T follicular helper cell (primary cell): ENCODE data around the gene TBC1D2.
"Not testable (repeated sequence)": the region's sequence is repeated elsewhere in the genome, so short reads cannot be mapped to it uniquely, and the experiment has no call there.

Source experiments
- DNase-seq: peaks from one replicate; pipeline ENCODE4 v3.0.0-alpha.2; 2020; ENCODE audit warnings: low read depth
- total RNA-seq, 2 experiments: gene quantifications; one replicate each; lab custom pipeline; 2026; lab: John Stamatoyannopoulos, UW

Gene TBC1D2, protein sequence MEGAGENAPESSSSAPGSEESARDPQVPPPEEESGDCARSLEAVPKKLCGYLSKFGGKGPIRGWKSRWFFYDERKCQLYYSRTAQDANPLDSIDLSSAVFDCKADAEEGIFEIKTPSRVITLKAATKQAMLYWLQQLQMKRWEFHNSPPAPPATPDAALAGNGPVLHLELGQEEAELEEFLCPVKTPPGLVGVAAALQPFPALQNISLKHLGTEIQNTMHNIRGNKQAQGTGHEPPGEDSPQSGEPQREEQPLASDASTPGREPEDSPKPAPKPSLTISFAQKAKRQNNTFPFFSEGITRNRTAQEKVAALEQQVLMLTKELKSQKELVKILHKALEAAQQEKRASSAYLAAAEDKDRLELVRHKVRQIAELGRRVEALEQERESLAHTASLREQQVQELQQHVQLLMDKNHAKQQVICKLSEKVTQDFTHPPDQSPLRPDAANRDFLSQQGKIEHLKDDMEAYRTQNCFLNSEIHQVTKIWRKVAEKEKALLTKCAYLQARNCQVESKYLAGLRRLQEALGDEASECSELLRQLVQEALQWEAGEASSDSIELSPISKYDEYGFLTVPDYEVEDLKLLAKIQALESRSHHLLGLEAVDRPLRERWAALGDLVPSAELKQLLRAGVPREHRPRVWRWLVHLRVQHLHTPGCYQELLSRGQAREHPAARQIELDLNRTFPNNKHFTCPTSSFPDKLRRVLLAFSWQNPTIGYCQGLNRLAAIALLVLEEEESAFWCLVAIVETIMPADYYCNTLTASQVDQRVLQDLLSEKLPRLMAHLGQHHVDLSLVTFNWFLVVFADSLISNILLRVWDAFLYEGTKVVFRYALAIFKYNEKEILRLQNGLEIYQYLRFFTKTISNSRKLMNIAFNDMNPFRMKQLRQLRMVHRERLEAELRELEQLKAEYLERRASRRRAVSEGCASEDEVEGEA
- 6.5 to 14.2 reads per million in 2 experiments for total RNA-seq

DNA sequence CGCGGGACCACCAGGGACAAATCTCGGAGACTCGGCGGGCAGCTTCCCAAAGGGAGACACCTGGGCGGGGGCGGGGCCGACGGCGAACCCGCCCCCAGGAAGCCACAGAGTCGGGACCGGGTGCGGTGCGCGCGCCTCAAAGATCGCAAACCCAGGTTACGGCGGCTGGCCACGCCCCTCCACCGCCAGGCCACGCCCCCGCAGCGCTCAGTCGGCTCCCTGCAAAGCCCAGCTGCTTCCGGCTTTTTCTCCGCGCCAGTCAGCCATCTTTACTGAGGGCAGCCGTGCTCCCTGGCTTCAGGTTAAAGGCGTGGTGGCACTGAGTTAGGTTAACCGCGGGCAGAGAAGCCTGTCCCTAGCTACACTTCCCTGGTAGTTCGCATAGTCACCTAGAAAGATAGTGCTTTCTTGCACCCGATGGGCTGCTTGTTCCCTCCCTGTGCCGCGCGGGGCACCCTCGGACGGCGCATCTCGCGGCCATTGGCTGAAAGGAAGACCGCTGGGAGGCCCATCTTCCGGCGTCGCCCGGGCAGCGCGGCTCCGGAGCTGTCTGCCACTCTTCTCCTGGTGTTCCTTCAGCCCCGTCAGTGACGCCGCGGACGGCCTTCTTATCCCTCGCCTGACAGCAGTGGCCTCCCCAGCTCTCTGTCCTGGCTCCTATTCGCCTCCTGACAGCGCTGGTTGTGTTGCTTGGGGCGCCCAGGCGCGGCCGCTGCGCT is at the start of gene TBC1D2:
TSS of gene TBC1D2 (minus strand) at position 72 of the 719 bp plus-strand sequence. CDS start 108 bp downstream, outside the sequence.
- peak; percentile 95 for DNase-seq

DNA sequence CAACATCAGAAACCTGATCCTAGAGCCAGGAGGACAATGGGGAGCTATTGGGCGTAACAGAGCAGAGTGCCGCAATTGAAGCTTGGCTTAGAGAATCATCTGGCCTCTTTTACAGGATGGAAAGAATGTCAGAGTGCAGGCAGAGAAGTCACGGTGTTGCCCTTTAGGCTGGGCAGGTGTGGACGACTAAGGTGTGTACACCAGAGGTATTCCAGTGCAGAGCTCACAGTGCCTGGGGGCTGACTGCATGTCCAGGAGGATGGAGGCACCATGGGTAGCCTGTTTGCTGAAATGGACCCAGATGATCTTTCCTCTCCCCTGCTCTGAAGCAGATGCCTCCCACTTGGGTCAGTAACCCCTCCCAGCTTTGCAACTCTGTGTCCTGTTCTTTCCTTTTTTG is 48.9 kb upstream of the TBC1D2 start:
- no peak for DNase-seq

DNA sequence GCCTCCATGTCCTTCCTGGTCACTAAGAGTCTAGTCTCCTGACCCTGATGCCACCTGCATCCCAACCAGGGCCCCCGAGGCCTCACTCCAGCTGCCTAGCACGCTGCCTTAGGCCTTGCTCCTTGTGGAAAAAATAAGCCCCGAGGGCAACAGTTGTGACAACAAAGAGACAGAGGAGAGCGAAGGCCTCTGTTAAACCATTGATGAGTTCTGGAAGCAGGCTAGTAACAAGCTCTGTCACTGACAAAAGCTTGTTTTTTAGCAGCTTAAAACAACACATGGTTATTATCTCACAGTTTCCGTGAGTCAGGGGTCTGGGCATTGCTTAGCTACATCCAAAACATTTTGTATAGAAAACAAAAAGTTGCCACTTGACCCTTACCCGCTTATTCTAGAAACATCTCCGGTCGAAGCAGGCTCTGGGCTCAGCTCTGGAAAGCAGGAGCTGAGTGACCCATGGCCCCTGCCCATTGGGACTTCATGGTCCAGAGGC is 48.2 kb upstream of the TBC1D2 start:
- DNase-seq, result no peak

DNA sequence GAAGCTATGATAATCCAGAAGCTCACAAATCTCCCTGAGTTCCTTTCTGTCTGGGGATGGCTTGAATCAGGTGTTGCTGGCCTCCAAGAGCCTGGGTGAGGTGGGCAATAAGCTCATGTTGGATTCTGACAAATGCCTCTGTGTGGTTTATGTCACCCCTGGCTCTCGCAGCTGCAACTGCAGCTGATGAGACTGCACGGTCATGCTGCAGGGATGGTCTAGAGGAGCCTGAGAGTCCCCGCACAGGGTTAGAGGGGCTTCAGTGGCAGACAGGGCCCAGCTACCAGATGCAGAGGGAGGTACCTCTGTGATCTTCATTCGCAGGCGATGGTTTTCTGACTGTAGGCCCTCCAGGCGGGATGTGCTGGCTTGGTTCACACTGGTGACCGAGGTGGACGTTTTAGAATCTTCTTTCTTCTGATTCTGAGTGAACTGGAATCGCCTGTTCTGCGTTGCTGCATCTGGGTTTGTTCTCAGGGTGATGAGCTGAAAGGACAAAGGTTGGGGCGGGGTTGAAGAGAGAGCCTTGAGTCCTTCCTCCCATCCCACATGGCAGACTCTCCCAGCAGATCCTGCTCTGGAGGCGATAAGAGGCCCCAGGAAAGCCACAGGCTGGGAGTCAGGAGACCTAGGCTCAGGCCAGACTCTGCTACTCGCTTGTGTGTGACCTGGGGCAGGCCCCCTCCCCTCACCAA is 47.6 kb upstream of the TBC1D2 start:
- DNase-seq, result no peak

DNA sequence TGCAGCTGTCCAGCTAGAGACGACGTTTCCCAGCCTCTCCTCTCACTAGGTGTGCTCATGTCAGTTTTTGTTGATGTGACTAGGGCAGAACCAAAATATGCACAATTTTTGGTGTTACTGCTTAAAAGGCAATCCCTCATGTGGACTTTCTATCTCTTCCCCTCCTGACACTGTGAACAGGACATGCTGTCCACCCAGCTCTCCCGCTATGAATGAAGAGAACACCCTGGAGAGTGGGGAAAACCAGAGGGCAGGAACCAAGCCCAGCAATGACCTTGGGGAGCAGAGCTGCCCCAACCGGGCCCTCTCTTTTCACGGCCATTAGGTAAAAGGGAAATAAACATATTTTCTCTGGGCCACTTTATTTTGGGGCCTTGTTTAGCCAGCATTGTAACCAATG is 46.7 kb upstream of the TBC1D2 start:
- DNase-seq, result no peak

DNA sequence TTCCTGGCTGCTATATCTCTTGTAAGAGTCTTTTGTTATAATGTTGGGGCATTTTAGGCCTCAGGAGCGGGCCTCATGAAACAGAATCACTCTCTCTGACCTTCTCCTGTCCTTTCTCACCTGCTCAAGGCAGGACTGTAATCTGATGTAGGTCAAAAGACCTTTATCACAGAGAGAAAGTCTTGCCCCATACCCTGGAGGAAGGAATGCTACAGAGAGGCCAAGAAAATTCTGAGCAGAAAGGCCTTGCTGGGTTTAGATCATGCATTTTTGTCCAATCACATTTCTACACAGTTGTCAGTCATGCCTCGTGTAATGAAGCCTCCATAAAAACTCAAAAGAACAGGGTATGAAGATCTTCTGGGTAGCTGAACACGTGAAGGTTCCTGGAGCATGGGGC is 45.2 kb upstream of the TBC1D2 start:
- DNase-seq, result no peak

DNA sequence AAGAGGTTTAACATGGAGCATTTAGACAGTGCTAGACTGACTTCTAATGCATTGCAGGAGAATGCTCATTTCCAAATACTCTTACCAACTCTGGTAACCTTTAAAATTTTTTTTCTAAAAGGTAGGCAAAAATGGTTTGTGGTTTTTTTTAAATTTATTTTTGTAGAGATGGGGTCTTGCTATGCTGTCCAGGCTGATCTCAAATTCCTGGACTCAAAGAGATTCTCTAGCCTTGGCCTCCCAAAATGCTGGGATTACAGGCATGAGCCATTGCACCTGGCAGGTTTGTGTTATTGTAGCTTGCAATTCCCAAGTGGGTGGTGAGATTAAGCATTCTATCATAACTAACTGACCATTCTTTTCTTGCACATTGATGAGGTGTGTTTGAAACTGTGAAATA is 43.0 kb upstream of the TBC1D2 start:
- no peak for DNase-seq

DNA sequence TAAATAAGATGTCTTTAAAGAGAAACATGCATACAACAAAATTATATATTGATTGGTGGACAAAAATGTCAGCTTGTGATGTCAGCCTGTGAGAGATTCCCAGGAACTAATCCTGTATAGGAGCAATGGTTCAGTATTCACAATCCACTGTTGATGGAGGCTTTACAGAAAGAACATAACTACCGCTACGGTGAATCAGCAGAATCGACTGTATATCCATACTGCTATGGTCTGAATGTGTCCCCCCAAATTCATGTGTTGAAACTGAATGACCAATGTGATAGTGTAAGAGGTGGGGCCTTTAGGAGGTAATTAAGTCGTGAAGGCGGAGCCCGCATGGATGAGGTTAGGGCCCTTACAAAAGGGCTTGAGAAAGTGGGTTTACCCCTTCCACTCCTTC is 40.4 kb upstream of the TBC1D2 start:
- no peak for DNase-seq

DNA sequence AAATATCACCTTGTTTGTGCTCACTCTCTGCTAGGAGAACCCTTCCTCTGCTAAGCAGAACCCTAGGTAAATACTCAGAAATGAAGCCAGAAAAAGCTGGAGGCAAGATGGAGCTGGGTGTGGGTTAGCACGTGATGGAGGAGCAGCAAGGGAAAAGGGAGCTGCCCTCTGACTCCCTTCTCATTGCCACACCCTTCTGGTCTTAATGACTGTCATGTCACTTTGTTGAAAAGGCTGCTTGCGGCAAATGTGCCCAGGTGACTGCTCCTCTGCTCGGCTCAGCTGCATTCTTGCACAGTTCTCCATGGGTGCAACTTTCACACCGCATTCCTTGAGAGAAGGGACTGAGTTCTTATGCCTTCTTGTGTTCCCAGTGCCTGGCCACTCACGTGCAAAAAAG is 36.4 kb upstream of the TBC1D2 start:
- DNase-seq, result no peak

DNA sequence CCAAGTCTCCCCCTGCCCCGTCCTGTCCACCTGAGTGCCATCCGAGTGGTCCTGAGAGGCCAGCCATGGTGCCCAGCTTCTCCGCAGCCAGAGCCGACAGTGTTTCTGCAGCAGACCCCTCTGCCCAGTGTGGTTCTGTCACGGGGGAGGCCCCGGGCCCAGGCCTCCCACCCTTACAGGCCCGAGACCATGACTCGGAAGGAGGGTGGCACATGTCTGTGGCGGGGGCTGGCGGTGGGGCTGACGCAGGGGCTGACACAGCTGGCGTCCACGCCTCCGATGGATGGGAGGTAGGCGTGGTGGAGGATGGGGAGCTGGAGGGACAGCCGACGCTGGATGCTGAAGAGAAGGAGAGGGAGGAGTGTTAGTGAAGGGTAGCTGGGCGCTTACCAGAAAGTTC is 35.0 kb upstream of the TBC1D2 start:
- no peak for DNase-seq

DNA sequence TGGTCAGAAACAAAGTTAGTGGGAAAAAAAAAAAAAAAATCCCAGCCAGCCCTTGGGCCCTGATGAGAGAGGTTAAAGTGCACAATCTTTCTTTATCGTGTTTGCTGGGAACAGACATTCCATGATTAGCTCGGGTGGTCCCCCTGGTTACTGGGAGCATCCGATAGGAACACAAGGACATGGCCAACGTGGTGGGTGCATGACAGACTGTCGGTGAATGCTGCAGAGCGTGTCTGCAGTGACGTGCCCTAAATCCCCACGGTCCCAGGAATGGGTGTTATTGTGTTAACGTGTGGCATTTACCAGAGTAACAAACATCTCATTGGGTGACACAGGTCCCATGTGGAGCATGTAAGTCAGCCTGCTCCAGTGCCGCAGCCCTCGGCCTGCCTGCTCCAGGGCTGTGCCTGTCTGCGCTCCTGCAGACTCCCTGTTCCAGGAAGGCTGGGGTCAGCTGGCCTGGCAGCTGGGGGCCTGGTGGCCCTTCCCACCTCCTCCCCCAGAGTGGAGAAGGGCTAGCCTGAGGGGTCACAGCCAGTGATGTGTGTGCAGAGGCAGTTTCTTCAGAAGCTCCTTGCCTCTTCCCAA is 34.3 kb upstream of the TBC1D2 start:
- DNase-seq, result no peak

DNA sequence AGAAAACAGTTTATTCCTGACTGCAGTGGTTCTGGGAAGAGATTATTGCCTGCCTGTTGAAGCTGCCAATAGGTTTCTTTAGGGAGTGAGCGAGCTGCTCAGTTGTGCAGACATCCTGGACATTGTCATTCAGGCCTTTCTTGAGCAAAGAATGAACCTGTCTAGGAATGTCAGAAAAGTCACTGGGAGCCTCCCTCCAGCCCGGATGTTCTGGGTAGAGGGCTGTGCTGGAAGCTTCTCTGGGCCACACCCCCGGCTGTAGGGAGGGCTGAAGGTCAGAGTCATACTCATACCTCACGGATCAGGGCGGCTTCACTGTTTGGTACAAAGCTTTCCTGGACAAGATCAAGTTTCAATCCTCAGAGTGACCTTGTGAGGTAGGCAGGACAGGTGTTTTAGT is 33.4 kb upstream of the TBC1D2 start:
- DNase-seq, result no peak

DNA sequence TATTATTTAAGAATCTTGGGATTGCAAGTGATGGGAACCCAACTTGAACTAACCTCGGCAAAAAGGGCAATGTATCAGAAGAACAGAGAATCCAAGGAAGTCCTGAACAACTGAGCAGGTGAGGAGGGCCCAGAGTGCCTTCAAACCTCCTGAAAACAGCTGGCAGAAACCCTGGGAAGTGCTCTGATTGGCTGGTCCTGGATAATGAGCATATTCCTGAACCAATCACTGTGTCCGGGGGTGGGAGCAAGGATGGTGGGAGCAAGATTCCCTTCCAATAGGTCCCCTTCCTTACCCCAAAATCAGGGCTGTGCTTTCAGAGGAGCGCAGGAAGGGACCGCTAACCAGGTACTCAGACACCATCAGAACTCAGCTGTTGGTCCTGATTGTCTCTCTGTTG is 31.9 kb upstream of the TBC1D2 start:
- DNase-seq, result no peak

DNA sequence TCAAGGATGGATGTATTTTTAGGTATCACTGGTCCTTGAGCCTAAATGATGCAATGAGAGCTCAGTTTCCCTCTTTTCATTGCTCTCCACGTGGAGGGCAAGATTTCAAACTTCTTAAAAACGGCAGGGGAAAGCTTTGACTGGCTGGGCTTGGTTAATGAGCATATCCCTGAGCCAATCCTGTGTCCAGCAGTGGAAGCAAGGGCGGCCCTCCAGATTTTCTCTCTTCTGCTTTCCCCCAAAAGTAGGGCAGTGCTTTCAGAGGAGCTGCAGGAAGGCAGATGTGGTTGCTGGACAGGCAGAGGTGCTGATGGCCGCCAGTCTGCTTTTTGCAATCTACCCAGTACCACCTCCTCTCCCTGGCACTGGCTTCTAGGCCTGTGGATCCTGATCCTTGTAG is 30.0 kb upstream of the TBC1D2 start:
- DNase-seq, result no peak

DNA sequence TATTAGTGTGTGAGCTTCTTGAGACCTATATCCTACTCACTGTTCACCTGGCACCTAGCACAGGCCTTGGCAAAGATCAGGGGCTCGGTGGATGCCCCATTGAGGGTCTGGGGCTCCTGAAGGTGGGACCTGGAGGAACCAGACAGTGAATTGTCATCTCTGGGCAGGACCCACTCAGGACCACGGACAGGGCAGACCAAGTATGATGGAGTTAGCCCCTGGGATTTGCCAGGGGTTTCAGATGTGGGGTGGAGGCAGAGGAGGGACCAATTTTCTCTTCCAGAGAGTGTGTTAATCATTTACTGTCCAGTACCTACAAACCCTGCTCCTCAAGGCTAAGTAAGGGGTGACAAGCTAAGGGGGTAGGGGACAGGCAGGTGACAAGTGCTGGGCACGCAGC is 29.3 kb upstream of the TBC1D2 start:
- DNase-seq, result no peak

DNA sequence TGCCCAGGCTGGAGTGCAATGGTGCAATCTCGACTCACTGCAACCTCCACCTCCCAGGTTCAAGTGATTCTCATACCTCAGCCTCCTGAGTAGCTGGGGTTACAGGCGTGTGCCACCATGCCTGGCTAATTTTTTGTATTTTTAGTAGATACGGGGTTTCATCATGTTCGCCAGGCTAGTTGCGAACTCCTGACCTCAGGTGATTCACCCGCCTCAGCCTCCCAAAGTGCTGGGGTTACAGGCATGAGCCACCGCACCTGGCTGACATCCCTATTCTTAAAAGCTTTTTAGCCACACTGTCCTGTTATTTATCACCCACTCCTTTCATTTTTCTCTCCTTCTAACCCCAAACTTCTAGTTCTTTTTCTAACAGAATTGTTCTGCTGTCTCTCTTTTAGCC is 27.7 kb upstream of the TBC1D2 start:
- DNase-seq, result not testable (repeated sequence)

DNA sequence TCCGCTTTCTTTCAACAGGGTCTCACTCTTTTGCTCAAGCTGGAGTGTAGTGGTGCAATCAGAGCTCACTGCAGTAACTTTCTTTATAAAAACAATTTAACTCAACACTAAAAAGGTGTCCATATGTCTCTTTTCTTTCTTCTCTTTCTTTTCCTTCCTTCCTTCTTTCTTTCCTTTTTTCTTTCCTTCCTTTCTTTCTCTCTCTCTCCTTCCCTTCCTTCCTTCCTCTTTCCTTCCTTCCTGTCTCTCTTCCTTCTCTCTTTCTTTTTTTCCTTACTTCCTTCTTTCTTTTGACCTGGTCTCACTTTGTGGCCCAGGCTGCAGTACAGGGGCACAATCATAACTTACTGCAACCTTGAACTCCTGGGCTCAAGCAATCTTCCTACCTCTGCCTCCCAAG is 25.8 kb upstream of the TBC1D2 start:
- no peak for DNase-seq

DNA sequence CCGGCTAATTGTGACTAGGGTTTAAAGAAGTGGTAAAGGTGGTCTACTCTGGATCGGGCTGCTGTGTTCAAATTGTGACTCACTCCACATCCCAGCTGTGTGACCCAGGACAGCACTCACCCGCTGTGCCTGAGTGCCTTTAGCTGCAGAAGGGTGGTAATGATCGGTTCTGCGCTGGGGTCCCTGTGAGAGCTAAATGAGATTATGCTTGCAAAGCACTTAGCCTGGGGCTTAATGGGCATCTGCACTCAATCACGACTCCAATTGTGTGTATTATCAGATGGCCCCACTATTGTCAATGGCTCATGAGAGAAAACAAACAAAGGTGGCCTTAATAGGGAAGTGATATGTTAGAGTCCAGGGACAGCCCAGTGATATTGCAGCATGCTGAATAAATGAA is 25.1 kb upstream of the TBC1D2 start:
- no peak for DNase-seq

DNA sequence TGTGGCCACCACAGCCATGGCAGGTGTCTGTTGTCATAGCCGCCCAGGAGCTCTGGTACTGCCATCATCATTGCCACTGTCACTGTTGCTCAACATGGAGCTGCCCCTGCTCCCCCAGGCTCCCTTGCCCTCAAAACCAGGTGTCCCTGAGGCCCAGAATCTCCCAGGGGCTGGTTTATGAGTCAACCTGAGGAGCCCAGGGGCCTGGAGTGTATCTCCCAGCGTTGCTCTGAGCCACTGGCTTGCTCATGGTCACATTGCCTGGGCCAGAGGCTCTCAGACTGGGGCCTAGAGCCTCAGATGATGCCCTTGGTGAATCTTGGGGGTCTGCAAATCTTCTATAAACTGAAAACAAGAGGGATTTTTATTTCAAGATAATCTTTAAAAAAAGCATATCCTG is 24.7 kb upstream of the TBC1D2 start:
- DNase-seq, result no peak

DNA sequence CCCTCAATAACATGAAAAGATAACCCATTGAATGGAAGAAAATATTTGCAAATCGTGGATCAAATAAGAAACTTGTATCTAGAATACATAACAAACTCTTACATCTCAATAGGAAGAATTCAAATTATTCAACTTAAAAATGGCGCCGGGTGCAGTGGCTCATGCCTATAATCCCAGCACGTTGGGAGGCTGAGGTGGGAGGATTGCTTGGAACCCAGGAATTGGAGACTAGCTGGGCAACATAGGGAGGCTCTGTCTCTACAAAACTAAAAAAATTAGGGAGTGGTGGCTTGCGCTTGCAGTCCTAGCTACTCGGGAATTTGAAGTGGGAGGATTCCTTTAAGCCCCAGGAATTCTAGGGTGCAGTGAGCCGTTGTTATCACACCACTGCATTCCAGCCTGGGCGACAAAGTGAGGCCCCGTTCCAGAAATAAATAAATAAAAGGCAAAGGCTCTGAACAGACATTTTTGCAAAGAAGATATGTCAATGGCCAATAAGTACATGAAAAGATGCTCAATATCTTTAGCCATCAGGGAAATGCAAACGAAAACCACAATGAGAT is 21.5 kb upstream of the TBC1D2 start:
- DNase-seq, result no peak

DNA sequence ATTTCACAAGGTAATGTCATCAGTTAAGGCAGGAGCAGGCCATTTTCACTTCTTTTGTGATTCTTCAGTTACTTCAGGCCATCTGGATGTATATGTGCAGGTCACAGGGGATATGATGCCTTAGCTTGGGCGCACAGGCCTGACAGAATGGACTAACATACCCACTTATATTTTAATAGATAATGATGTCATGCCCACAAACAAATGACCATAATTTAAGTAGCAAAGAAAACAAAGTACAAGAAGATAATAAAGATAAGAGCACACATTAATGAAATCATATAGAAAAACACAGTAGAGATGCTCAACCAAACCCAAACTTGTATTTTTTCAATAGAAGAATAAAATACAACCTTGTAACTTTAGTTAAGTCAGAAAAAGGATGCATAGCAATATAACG is 19.7 kb upstream of the TBC1D2 start:
- DNase-seq, result no peak
